Measurements from ENCODE around the gene FBN1. TPM values are rescaled to one million over a fixed set of nuclear protein-coding genes. Genes with fewer than 3 reads are reported as not detected.

The FBN1 gene
- total and polyA plus RNA-seq, 7 donors = 1.2 to 173 (median 57.0) TPM

DNA sequence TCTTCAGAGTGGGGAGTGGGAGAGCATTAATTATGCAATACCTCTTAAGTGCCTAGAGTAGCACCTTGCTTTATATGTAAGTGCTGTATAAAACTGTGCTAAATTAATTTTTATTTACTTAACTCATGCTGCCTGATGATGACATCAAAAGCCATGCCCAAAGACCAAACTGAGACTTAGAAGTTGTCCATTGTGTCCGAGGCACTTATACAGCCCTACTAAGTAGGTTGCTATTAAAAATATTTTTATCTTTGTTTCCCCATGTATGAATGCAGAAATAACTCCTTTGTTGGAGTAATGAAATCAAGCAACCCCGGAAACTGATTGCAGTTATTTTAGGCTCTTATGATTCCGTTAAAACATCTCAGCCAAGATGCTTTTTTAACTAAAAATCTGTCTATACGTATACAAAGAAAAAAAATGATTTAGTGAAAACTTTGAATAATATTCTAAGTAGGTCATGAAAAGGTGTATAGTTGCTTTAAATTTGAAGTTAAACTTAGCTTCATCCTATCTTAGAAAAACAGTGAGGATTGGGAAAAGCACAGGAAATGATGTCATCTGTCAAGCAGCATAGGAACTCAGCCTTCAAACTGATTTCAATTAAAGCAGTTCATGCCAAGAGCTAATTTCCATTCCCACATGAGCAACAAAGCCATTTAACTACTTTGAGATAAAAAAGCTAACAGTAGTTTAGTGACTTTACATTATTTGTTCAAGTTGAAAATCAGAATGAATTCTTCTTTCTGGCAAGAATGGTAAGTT, 43.0 kb downstream of the FBN1 start:
- WGBS, 2 donors = 80 to 84% methylated on average over 4 of the region's 4 CpGs
- H3K27me3 ChIP-seq = no peaks in the 10 kb centered on the region
- no peaks in the 10 kb centered on the region for H3K9me3 ChIP-seq
- H3K4me1 ChIP-seq = peaks cover 0 to 10% (median 2%) of the 10 kb centered on the region in 4 donors
- DNase-seq = no peak
- peaks cover 0 to 11% (median 0%) of the 10 kb centered on the region in 4 donors for H3K36me3 ChIP-seq
- H3K4me3 ChIP-seq = no peak overlapping the region
- no peak for TF ChIP-seq POLR2A (IDR thresholded peaks at IDR 0.05)
- TF ChIP-seq EP300 (IDR thresholded peaks at IDR 0.05) = no peak
- TF ChIP-seq, protein P1, sequence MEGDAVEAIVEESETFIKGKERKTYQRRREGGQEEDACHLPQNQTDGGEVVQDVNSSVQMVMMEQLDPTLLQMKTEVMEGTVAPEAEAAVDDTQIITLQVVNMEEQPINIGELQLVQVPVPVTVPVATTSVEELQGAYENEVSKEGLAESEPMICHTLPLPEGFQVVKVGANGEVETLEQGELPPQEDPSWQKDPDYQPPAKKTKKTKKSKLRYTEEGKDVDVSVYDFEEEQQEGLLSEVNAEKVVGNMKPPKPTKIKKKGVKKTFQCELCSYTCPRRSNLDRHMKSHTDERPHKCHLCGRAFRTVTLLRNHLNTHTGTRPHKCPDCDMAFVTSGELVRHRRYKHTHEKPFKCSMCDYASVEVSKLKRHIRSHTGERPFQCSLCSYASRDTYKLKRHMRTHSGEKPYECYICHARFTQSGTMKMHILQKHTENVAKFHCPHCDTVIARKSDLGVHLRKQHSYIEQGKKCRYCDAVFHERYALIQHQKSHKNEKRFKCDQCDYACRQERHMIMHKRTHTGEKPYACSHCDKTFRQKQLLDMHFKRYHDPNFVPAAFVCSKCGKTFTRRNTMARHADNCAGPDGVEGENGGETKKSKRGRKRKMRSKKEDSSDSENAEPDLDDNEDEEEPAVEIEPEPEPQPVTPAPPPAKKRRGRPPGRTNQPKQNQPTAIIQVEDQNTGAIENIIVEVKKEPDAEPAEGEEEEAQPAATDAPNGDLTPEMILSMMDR (IDR thresholded peaks at IDR 0.05) = no peak
- TF ChIP-seq POLR2AphosphoS5 (IDR thresholded peaks at IDR 0.05) = no peak
- intact Hi-C loops (cut with DNase I) = no loop called here
- H3K27ac ChIP-seq = peak overlapping the region in 2 of 4 donors; percentile 28 to 48

DNA sequence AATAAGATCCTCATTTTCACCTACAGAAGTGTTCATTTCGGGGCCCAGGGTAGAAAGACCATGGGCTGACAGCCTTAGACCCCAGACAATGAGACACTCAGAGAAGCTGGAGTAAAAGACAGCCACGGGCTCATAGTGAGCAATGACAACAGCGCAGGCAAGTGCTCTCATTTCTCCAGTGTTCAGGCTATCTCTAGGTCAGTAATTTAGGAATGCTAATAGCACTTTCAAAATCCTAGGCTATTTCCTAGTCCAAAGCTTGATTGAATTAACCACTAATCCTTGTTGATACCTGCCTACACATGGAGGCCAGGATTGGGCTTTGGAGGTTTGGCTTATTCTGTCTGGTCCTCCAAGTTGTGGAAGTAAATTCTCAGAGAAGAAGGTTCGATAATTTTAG, 44.4 kb downstream of the FBN1 start:
- intact Hi-C loops (cut with DNase I) = no loop called here
- Histone ChIP-seq H3K4me3 (no peak overlapping the region), H3K27ac (no peak overlapping the region), H3K4me1 (peaks cover 0 to 10% (median 2%) of the 10 kb centered on the region in 4 donors), H3K27me3 (no peaks in the 10 kb centered on the region), H3K36me3 (peaks cover 0 to 14% (median 0%) of the 10 kb centered on the region in 4 donors), H3K9me3 (no peaks in the 10 kb centered on the region)
- no peak for DNase-seq
- 82 to 84% methylated on average over 4 of the region's 4 CpGs for WGBS, 2 donors
- TF ChIP-seq POLR2AphosphoS5 (IDR thresholded peaks at IDR 0.05) (no peak), POLR2A (IDR thresholded peaks at IDR 0.05) (no peak), EP300 (IDR thresholded peaks at IDR 0.05) (no peak)
- TF ChIP-seq, protein P1 (IDR thresholded peaks at IDR 0.05) = no peak

DNA sequence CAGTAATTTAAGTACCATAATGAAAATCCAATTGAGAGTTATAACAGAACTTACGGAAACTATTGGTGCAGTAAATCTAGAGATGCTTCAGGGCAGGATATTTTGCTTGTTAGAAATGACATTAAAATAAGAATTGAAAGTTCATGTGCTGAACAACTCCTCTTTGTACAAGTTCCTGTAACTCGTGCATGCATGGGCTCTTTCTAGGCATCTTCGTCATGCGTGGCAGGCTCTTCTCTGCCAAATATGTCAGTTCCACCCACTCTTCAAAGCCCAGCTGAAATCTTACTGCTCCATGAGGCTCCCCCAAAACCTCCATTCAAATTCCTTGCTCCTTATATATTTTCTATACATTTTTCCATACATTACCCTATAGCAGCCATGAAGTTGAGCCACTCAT, 48.7 kb downstream of the FBN1 start:
- Histone ChIP-seq H3K27me3 (no peaks in the 10 kb centered on the region), H3K36me3 (peaks cover 0 to 14% (median 0%) of the 10 kb centered on the region in 4 donors), H3K4me3 (no peak overlapping the region), H3K4me1 (no peaks in the 10 kb centered on the region), H3K27ac (no peak overlapping the region), H3K9me3 (no peaks in the 10 kb centered on the region)
- no peak for DNase-seq
- intact Hi-C loops (cut with DNase I) = no loop called here
- TF ChIP-seq EP300 (IDR thresholded peaks at IDR 0.05) = no peak
- TF ChIP-seq POLR2A (IDR thresholded peaks at IDR 0.05) = no peak
- TF ChIP-seq, protein P1 (IDR thresholded peaks at IDR 0.05) = no peak
- no peak for TF ChIP-seq POLR2AphosphoS5 (IDR thresholded peaks at IDR 0.05)
- WGBS, 2 donors = 79 to 90% methylated on average over 4 of the region's 4 CpGs

DNA sequence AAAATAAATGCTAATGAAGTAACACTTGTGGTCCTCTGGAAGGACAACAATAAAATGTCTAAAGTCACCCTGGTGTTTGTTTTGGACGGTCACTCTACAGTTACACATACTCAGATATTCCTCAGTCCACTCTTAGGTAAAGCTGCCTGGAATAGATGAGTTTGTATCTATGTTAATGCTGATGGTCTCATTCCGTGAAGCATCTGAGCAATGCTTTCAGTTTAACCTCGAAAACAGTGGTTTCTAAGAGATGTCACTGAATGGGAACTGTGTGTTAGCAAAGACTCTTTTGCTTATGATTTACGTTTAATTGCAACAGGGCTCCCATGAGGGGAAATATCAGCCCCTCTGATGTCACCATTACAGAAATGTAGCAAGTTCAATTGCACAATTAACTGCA, 49.1 kb downstream of the FBN1 start:
- intact Hi-C loops (cut with DNase I) = no loop called here
- Histone ChIP-seq H3K27me3 (no peaks in the 10 kb centered on the region), H3K36me3 (peaks cover 0 to 14% (median 0%) of the 10 kb centered on the region in 4 donors), H3K27ac (no peak overlapping the region), H3K4me1 (no peaks in the 10 kb centered on the region), H3K4me3 (no peak overlapping the region), H3K9me3 (no peaks in the 10 kb centered on the region)
- no peak for DNase-seq
- TF ChIP-seq POLR2AphosphoS5 (IDR thresholded peaks at IDR 0.05) = no peak
- TF ChIP-seq, protein P1 (IDR thresholded peaks at IDR 0.05) = no peak
- no peak for TF ChIP-seq EP300 (IDR thresholded peaks at IDR 0.05)
- no peak for TF ChIP-seq POLR2A (IDR thresholded peaks at IDR 0.05)
- WGBS, 2 donors = 66 to 72% methylated on average over 4 of the region's 4 CpGs

Measured in sigmoid colon (tissue), 7 donors.